Type B pancreatic cell (in vitro differentiated cells): Measurements from ENCODE around the gene NDUFS2. TPM values are rescaled to one million over a fixed set of nuclear protein-coding genes. Genes with fewer than 3 reads are reported as not detected.

Source experiments
- DNase-seq: peaks from one replicate; pipeline ENCODE4 v3.0.0; 2021; ENCODE audit warnings: mixed read lengths; ENCODE audit not compliant: unreplicated experiment; ENCODE audit errors: extremely low spot score
- H3K27ac Mint-ChIP-seq: 2 replicates; pipeline ENCODE4 v1.8.0; 2021; ENCODE audit warnings: mild to moderate bottlenecking, mixed read lengths
- H3K27me3 Mint-ChIP-seq: 2 replicates; pipeline ENCODE4 v1.8.0; 2021; ENCODE audit warnings: mixed read lengths
- H3K36me3 Mint-ChIP-seq: 2 replicates; pipeline ENCODE4 v1.8.0; 2021; ENCODE audit warnings: mixed read lengths
- H3K4me1 Mint-ChIP-seq: one replicate; pipeline ENCODE4 v1.8.0; 2021; ENCODE audit warnings: mixed read lengths; ENCODE audit not compliant: unreplicated experiment
- H3K4me3 Mint-ChIP-seq: 2 replicates; pipeline ENCODE4 v1.8.0; 2021; ENCODE audit warnings: mild to moderate bottlenecking, mixed read lengths
- H3K9me3 Mint-ChIP-seq: 2 replicates; pipeline ENCODE4 v1.8.0; 2021; ENCODE audit warnings: mixed read lengths
- total RNA-seq: library from RNA; stranded (reverse); gene quantifications from 2 replicates; pipeline ENCODE4 v1.2.1, GENCODE V29; 2021; ENCODE audit warnings: low replicate concordance
- TF ChIP-seq, protein P1 (sequence below): fragments of 200-600 bp; sonication (generic); conservative IDR thresholded peaks from 2 replicates; pipeline ENCODE4 v1.5.0; 2021; ENCODE audit warnings: antibody characterized with exemption, mild to moderate bottlenecking

NDUFS2 gene
- total RNA-seq, 1 donor from 2014 or later, result 93.1 TPM

DNA sequence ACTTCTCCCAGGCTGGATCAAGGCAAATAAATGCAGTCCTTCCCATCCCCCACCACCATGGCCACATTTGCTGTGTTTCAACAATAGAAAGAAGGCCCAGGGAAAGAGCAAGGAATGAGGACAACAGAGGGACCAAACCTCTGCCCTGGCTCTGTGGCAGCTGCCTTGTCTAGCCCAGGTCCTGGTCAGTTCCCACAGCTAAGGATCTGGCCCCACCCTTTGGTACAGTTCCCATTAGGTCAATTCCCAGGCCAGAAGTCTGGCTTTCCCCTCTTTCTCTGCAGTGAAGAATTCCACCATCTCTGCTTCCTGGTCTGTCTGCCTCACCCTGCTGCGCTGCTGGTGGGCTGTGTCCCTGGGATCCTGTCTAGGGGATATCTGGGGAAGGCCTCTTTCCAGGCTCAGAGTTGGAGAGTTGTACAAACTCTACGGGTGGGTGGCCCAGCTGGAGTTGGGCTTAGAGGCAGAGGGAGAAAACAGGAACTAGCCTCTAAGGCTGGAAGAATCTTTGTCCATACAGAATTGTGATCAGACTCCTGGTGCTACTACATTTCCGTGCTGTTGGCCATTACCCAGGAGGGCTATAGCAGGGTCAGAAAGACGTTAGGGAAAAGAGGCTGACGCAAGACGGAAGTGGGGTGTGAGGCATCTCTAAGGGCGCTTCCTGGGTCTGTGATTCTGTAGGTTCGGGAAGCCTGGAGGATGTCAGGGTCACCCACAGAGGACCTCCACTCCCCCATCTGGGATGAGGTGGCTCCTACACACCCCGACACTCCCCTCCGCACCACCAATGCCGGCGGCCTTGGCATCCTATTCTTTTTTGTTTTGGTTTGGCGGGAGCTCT lies 953 bp upstream of the NDUFS2 start:
- TF ChIP-seq, protein P1, sequence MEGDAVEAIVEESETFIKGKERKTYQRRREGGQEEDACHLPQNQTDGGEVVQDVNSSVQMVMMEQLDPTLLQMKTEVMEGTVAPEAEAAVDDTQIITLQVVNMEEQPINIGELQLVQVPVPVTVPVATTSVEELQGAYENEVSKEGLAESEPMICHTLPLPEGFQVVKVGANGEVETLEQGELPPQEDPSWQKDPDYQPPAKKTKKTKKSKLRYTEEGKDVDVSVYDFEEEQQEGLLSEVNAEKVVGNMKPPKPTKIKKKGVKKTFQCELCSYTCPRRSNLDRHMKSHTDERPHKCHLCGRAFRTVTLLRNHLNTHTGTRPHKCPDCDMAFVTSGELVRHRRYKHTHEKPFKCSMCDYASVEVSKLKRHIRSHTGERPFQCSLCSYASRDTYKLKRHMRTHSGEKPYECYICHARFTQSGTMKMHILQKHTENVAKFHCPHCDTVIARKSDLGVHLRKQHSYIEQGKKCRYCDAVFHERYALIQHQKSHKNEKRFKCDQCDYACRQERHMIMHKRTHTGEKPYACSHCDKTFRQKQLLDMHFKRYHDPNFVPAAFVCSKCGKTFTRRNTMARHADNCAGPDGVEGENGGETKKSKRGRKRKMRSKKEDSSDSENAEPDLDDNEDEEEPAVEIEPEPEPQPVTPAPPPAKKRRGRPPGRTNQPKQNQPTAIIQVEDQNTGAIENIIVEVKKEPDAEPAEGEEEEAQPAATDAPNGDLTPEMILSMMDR, result no peak
- H3K36me3 Mint-ChIP-seq, result peaks cover 13% of the 10 kb centered on the region
- peak overlapping the region; percentile 97 for H3K27ac Mint-ChIP-seq
- no peak for DNase-seq
- H3K27me3 Mint-ChIP-seq, result peaks cover 9% of the 10 kb centered on the region
- H3K9me3 Mint-ChIP-seq, result no peaks in the 10 kb centered on the region
- H3K4me3 Mint-ChIP-seq, result peak overlapping the region; percentile 96
- H3K4me1 Mint-ChIP-seq, result peaks cover 43% of the 10 kb centered on the region

DNA sequence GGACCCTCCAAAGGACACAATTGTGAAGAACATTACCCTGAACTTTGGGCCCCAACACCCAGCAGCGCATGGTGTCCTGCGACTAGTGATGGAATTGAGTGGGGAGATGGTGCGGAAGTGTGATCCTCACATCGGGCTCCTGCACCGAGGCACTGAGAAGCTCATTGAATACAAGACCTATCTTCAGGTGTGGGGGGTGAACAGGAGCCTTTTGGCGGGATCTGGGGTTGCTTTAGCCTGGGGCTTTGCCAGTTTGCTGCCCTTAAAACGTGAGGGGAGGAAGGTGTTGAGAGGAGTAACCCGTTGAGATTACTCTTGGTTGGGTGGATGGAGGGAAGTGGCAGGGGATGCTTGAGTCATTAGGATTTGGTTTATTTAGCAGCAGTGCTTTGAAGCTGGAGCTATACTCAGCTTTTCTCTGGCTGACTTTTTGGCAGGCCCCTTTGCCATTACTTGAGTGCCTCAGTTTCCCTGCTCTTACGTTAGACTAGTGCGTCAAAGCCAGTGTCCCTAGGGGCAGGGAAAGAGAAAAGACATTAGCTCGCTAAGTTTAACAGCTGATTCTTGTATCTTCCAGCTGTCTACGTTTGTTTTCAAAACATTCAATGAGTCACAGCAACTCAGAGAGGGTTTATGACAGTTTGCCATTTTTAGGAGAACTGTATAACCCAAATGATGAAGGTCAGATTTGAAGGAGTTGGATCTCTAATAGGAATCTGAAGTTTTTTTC lies 4.4 kb downstream of the NDUFS2 start:
- Mint-ChIP-seq H3K27ac (no peak overlapping the region), H3K36me3 (peaks cover 27% of the 10 kb centered on the region), H3K4me3 (no peak overlapping the region), H3K27me3 (no peaks in the 10 kb centered on the region), H3K4me1 (peaks cover 27% of the 10 kb centered on the region), H3K9me3 (no peaks in the 10 kb centered on the region)
- DNase-seq, result no peak
- TF ChIP-seq, protein P1, result no peak

DNA sequence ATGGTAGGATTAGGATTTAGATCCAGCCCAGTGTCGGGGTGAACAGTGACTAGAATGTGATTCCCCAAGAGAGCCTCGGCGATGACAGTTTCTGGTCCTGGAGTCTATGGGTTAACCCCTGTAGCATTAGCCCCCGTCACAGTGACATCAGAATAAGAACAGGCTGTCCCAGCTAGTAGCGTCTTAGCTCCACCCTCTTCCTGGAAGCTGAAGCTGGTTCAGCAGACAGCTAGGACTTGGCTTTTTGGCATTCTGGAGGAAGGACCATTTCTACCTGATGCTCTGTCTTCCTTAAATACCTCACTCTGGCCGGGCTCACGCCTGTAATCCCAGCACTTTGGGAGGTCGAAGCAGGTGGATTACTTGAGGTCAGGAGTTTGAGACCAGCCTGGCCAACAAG lies 5.0 kb downstream of the NDUFS2 start:
- peaks cover 23% of the 10 kb centered on the region for H3K4me1 Mint-ChIP-seq
- H3K27ac Mint-ChIP-seq, result no peak overlapping the region
- H3K27me3 Mint-ChIP-seq, result no peaks in the 10 kb centered on the region
- H3K36me3 Mint-ChIP-seq, result peaks cover 27% of the 10 kb centered on the region
- no peak overlapping the region for H3K4me3 Mint-ChIP-seq
- TF ChIP-seq, protein P1, result no peak
- no peak for DNase-seq
- no peaks in the 10 kb centered on the region for H3K9me3 Mint-ChIP-seq

DNA sequence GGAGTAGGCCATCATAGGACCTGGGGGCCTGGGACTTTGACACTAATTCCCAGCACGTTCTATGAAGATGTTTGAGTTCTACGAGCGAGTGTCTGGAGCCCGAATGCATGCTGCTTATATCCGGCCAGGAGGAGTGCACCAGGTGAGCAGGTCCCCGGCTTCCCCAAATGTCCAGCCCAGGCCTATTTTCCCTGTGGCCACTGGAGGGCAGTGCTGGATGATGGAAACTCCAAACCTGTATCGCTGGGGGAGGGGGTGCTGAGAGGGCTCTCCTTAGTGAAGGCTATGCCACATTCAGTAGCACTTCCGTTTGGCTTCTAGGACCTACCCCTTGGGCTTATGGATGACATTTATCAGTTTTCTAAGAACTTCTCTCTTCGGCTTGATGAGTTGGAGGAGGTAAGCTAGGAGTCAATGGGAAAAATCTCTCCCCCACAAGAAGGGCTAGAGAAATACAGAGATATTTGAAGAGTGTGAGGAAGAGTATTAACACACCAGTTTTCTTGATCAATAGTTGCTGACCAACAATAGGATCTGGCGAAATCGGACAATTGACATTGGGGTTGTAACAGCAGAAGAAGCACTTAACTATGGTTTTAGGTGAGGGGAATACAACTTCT lies 7.7 kb downstream of the NDUFS2 start:
- Mint-ChIP-seq H3K9me3 (no peaks in the 10 kb centered on the region), H3K36me3 (peaks cover 38% of the 10 kb centered on the region), H3K27ac (peak overlapping the region; percentile 61), H3K4me3 (no peak overlapping the region), H3K27me3 (no peaks in the 10 kb centered on the region), H3K4me1 (peaks cover 17% of the 10 kb centered on the region)
- DNase-seq, result peak; percentile 81
- TF ChIP-seq, protein P1, result peak; percentile 92

DNA sequence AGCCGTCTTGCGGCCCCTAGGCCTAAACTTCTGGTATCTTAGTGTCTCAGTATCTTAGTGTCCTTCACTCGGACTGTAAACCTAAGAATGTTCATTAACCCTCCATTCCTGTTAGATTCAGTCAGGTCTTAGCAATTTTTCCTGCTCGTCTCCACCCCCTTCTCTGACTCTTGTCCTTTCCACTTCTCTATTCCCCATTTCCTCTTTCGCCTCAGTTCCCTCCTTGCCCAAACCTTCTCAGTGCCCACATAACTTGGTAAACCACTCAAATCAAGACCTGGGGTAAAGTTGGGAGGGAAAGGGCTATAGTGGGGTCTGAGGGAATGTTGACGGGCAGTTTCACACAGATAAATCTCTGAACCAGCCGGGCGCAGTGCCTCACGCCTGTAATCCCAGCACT lies 12.2 kb downstream of the NDUFS2 start:
- TF ChIP-seq, protein P1, result no peak
- H3K4me1 Mint-ChIP-seq, result peaks cover 15% of the 10 kb centered on the region

More for the DNA sequence above, 12.2 kb downstream of the NDUFS2 start:
- H3K27ac Mint-ChIP-seq, result no peak overlapping the region
- DNase-seq, result no peak
- peaks cover 29% of the 10 kb centered on the region for H3K36me3 Mint-ChIP-seq
- H3K9me3 Mint-ChIP-seq, result no peaks in the 10 kb centered on the region
- no peaks in the 10 kb centered on the region for H3K27me3 Mint-ChIP-seq
- H3K4me3 Mint-ChIP-seq, result no peak overlapping the region
